Activated CD4-positive, alpha-beta T cell treated with anti-CD3 and anti-CD28 coated beads, Interleukin-2, Interleukin-4, amounts not matched to agents 100 ng/mL and 50 ng/mL, durations not matched to agents 16 hours and 8 hours (primary cell): Measurements from ENCODE around the gene OR10A4.
"Not testable (repeated sequence)": the region's sequence is repeated elsewhere in the genome, so short reads cannot be mapped to it uniquely, and the experiment has no call there.

Source experiments
- DNase-seq: peaks from one replicate; pipeline ENCODE4 v3.0.0-alpha.2; 2020; ENCODE audit warnings: low spot score

OR10A4 gene, protein sequence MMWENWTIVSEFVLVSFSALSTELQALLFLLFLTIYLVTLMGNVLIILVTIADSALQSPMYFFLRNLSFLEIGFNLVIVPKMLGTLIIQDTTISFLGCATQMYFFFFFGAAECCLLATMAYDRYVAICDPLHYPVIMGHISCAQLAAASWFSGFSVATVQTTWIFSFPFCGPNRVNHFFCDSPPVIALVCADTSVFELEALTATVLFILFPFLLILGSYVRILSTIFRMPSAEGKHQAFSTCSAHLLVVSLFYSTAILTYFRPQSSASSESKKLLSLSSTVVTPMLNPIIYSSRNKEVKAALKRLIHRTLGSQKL

DNA sequence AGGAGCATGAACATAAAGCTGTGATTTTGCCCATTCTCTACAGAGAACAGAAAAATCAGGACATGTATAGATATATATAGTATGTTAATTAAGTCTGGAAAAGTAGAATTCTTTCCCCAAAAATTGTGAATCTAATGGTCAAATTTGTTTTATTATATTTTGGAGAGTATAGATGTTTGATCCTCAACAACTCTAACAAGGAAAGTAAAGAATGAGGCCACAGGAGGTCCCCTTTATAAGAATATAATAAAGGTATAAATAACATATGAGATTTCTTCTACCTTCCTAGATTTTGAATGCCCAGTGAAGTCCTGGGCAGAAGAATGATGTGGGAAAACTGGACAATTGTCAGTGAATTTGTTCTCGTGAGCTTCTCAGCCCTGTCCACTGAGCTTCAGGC lies at the start of gene OR10A4:
OR10A4 (plus strand) TSS at position 301 of the 400 bp plus-strand sequence; CDS start at position 324, 23 bp downstream.
- DNase-seq, result no peak

DNA sequence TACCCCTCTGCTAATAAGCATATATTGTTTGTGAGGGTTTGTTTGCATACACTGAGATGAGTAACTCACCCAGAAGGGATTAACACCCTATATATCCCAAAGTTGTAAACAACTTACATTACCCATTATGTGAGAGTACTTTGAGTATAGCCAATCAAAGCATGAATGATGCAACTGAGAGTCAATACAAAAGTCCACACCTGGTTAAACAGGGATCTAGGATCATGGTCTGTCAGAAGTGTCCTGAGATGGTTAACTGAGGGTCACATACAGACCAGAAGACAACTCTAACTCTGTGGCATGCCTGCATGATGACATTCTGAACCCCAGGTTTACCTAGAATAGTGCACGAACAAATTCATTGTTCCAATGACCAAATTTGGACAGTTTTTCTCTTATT lies 48.3 kb upstream of the OR10A4 start:
- DNase-seq, result no peak

DNA sequence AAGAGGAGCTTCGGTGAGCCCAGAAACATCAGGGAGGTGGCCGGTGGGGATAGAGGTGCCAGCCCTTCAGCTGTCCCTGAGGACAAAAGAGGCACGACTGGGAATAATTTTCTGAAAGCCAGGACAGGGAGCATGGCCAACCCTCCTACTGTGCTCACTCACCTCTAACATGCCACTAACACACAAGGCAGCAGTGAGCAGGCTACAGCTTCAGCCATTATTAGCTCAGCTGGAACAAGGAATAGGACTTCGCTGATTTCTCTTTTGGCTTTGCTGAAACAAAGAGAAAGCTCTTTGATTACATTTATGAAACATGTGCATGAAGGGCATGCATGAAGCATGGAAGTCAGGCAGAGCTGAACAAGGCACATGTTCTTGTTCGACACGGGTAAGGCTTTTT lies 43.1 kb upstream of the OR10A4 start:
- no peak for DNase-seq

DNA sequence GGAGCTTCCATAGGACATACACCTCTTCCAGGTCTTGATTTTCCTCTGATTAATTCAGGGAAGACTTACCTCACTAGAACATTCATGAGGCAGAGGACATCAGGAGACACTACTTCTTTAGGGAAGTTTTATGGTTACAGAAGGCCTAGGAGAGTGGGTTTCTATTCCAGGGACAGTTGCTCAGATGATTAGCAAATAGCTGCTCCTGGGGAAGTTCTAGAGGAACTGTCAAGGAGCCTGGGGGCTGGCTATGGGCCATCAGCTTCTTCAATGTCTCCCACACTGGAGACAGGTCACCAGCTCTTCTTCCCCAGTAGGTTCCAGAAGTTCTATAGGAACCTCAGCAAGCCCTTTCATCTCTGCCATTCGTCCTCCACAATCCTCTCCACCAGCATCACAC lies 42.4 kb upstream of the OR10A4 start:
- no peak for DNase-seq

DNA sequence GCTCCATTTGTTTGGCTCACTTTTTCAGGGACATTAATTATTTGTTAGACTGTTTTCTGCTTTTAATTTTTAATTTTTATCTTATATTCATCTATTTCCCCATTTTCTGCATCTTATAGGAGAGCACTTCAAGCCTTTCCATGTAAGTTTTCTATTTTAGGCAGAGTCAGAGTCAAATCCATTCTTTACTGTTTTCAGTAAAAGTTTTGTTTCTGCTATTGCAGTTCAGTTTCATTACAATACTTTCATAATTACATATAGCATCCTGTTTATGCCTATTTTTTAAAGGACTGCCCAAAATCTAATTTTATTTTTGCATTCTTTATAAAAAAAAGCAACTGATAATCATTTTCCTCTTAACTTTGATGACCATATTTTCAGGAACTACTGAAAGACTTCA lies 34.7 kb upstream of the OR10A4 start:
- peak; percentile 17 for DNase-seq

DNA sequence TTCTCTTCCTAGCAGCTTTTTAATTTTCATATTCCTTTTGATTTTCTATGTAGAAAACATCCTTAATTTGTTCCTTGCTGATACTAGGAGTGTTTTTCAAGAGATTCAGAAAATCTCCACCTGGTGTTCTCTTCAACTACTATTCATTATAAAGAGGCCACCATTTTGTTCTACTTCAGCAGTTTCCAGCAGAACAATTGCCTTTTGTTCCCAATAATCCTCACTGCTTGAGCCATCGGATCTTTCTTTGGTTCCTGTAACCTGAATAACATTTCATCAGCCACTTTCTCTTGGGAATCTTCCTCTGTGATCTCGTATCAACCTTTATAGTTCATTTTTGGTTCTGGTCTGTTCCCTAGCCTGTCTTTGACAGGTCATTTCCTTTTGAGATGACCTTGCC lies 32.8 kb upstream of the OR10A4 start:
- DNase-seq, result no peak

DNA sequence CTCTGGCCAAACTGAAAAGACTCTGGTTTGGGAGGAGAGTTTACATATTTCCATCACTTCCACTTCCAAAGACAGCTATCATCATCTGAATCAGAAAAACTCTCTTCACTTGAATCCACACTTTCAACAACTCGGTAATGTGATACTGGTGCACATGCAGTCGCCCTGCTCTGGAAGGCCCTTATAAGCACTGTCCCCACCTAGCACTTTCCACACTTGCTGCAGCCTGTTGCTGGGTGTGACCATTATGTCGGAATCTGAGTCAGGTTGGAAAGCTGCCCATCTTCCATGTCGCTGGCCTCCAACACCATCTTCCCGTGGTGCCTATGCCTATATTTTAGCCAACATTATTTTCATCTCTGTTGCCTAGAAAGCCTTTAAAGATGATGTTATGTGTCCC lies 32.1 kb upstream of the OR10A4 start:
- DNase-seq, result no peak

DNA sequence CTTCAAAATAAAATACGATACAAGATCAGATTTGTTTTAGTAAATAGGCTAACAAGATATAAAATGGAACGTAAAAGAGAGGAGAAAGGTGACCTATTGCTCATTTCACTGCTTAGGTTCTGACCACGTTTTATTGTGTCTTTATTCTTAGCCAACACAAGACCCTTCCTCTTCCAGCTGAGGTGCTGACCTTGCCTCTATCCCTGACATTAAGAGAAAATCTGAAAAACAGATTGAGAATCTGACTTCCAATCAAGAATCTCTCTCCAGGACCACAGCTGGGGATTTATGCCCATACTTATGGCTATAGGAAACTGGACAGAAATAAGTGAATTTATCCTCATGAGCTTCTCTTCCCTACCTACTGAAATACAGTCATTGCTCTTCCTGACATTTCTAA lies 31.0 kb upstream of the OR10A4 start, which contains the start of gene OR10A5:
OR10A5 (plus strand) TSS at position 301 of the 400 bp plus-strand sequence; CDS start at position 301, 0 bp downstream.
- DNase-seq, result no peak

DNA sequence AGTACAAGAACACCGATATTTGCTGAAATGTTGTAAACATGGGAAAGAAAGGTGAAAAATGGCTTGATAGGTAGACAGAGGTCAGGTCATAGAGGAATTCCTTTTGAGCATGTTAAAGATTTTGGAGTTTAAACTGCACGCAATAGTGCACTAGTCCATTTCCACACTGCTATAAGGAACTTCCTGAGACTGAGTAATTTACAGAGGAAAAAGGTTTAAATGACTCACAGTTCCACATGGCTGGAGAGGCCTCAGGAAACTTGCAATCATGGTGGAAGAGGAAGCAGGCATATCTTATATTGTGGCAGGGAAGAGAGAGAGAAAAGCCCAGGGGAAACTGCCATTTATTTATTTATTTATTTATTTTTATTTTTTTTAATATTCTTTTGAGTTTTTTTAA lies 25.9 kb upstream of the OR10A4 start:
- no peak for DNase-seq

DNA sequence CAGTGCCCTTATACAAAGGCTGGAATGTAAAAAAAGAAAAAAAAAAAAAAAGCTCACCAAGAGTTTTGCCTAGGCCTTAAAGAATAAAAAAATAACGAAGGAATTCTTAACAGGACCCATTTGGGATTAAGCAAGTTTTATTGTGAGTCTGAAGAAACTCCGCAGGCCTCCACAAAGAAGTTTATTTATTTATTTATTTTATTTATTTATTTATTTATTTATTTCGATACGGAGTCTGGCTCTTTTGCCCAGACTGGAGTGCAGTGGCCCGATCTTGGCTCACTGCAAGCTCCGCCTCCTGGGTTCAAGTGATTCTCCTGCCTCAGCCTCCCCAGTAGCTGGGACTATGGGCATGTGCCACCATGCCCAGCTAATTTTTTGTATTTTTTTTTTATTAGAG lies 21.6 kb upstream of the OR10A4 start:
- not testable (repeated sequence) for DNase-seq

DNA sequence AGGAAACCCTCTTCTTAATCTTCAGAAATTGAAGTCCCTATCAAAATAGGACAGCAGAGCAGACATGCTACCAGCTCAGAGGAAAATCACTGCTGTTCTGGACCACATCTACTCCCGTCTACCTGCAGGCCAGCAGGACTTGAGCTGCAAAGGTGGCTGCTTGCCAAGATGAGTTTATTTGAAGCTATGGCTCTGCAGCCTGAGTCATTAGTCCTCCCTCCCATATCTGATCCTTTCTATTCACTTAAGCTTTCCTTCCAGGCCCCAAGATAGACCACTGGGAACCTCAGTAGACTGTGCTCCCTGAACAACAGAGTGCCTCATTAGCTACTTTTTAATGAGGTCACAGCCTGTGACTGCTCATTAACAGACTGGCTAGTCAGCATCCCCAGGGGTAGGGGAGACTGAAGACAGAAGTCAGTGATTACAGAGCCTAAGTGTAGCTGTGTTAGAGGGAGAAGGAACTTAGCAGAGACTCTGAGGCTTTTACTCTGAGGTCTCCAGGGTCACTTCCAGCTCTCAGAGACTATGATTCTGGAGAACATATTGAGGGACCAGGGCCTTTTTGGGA lies 20.4 kb upstream of the OR10A4 start:
- no peak for DNase-seq

DNA sequence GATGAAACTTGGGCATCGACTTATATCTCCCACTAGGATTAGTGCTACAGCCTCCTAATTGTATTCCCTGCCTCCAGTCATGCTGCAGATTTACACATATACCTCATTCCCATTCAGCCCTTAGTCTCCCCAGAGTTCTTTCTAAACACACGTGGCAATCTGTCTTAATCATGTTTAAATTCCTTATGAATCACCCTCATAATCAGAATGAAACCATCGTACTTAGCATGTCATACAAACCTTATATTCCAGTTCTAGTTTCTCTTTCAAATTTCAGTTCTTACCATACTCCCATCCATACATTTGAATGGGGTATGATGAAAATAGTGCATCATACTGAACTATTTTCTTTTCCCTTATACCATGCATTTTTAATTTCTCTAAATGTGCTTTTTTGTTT lies 19.6 kb upstream of the OR10A4 start:
- peak; percentile 47 for DNase-seq

DNA sequence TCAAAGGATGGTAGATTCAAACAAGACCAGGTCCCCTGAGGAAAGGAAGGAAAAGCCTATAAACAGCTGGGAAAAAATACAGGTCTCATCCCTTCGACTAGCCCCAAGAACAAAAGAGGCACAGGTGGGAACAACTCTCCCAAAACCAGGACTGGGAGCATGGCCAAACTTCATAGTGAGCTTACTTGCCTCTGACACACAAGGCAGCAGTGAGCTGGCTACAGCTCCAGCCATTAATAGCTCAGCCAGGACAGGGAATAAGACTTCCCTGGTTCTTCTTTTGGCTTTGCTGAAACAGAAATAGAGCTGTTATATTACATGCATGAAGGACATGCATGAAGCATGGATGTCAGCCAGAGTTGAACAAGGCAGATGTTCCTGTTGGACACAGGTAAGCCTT lies 13.5 kb upstream of the OR10A4 start, which contains the start of gene OR10A2:
OR10A2 (plus strand) TSS at position 97 of the 400 bp plus-strand sequence. CDS start 6,698 bp downstream, outside the sequence.
- no peak for DNase-seq

DNA sequence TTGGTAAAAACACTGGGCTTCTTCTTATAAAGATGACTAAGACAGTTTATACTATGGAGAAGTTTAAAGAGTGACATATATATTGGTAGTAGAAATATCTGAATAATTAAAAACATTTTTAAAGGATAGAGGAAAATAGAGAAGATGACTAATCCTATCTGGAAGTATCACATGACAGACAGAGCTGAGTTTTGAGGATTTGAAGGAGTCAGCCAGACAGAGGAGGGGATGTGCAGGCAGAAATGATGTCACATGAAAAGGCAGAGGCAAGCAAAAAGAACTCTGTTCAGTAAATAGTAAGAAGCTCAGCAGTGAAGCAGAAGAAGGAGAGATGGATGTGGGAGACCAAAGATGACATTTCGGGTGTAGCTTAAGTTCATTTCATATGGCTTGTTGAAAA lies 12.0 kb upstream of the OR10A4 start:
- no peak for DNase-seq

DNA sequence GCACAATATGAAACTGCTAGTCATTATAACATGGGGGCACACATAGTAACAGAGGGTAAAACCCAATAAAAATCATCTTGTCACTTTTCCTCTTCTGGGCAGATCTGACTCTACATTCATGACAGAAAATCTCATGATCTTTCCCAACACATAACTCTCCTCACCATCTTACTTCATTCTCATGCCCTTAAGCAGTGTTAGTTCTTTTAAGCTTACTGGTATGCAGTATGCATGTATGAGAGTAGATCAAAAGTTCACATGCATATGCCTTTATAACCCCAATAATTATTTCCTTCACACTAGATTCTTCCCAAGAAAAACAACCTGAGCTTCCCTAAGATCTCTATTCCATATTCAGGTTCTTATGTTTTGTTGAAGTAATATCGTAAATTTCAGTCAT lies 5.1 kb upstream of the OR10A4 start:
- no peak for DNase-seq

DNA sequence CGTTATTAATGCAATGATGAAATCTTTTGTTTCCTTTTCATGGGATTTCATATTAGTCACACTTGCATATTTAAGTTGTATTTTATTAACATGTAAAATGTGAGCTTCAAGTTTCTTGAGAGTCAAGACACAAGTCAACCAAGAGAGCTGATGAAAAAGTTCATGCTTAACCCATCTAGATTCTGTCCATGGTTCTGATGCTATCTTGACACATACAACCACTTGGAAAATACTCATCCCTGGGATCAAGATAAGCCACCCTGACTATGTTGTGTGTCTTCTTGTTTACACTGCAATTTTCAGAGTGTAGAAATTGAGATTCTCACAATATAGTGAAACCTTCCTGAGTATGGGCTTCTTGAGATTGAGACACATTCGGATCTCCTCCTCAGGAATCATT lies 664 bp upstream of the OR10A4 start:
- DNase-seq, result no peak

DNA sequence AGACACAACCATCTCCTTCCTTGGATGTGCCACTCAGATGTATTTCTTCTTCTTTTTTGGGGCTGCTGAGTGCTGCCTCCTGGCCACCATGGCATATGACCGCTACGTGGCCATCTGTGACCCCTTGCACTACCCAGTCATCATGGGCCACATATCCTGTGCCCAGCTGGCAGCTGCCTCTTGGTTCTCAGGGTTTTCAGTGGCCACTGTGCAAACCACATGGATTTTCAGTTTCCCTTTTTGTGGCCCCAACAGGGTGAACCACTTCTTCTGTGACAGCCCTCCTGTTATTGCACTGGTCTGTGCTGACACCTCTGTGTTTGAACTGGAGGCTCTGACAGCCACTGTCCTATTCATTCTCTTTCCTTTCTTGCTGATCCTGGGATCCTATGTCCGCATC lies 489 bp downstream of the OR10A4 start:
- no peak for DNase-seq

DNA sequence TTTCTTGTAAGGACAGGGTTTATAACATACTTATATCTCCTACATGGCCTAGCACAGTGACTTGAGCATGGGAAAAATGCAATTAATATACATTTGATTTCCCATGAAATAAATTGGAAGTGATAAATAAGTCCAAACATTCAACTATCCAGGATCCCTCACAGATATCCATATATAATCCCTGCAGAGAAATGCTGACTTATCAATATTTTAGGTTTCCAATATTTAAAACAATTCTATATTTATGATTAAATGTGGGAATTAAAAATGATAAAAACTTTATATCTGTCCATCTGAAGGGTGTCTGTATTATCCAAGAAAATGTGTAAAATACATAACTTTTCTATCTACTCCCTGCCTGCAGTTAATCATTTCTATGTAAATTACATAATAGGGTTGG lies 6.3 kb downstream of the OR10A4 start:
- no peak for DNase-seq

DNA sequence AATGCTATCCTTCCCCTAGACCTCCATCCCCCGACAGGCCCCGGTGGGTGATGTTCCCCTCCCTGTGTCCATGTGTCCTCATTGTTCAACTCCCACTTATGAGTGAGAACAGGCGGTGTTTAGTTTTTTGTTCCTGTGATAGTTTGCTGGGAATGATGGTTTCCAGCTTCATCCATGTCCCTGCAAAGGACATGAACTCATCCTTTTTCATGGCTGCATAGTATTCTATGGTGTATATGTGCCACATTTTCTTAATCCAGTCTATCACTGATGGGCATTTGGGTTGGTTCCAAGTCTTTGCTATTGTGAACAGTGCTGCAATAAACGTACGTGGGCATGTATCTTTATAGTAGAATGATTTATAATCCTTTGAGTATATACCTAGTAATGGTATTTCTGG lies 11.3 kb downstream of the OR10A4 start:
- not testable (repeated sequence) for DNase-seq

DNA sequence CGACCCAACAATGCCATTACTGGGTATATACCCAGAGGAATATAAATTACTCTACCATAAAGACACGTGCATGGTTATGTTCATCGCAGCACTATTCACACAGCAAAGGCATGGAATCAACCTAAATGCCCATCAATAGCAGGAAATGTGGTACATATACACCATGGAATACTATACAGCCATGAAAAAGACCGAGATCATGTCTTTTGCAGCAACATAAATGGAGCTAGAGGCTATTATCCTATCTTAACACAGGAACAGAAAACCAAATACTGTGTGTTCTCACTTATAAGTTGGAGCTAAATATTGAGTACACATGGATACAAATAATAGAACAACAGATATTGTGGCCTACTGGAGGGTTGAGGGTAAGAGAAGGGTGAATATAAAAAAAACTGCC lies 12.4 kb downstream of the OR10A4 start:
- DNase-seq, result no peak

DNA sequence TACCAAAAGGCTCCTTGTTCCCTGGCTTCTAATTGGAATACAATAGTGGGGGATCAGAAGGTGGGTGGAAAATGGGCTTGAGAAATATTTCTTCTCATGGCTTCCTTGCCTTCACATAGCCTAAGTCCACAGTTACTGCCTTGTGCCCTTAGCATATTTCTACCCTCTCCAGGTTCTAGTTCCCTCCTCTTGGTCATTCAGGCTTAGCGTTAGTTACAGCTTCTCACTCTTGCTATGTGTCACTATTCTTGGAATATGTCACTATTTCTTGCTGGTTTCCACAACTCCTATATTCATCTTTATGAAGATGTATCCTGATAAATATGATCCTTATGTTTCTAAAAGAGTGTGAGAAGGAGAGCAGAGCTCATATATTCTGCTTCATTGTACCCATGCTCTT lies 13.4 kb downstream of the OR10A4 start:
- no peak for DNase-seq

DNA sequence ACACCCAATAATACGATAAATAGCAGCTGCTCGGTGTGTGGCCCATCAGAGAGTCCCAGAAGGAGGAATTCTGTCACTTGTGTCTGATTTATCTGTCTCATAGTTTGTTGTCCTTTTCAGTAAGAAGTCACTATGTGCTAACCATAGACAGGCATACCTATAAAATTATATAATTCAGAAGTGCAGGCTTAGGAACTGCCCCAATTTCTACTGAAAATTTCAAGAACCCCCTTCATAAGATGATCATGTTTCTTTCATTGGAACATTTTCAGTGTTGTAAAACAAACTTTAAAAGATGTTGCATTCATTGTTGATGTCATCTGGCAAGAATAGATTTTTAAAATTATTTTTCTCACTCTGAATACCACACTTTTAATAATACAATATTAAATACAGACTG lies 16.0 kb downstream of the OR10A4 start, which contains the start of gene OR2D2:
OR2D2 (minus strand) TSS at position 101 of the 400 bp plus-strand sequence; CDS start at position 101, 0 bp downstream.
- no peak for DNase-seq

DNA sequence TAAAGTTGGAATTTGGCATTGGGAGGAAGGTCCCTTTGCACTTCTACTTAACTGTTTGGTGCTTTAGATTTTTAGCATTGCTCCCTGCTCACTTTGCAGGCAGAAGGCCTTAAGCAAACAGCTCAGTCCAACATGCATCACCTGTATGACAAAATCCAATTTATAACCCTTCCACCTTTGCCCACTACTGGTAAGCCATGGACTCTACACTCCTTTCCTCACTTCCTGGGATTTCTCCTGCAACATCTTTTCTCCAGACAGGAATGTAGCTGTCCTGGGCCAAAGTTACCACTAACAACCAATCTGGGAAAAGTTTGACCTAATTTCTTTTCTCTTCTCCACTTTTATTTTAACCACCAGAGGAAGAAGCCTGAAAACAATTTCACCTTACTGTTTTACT lies 17.7 kb downstream of the OR10A4 start:
- no peak for DNase-seq

DNA sequence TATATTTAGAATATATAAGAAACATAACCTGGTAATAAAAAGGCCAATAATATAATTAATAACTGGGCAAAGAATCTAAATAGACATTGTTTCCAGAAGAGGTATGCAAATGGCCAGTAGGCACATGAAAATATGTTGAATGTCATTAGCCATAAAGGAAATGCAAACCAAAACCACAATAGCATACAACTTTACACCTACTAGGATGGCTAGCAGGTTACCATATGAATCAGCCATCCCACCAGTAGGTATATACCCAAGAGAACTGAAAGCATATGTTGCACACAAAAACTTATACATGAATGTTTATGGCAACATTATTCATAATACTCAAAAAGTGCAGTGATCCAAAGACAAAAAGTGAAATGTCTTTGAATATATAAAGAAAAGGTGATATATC lies 18.6 kb downstream of the OR10A4 start:
- peak; percentile 17 for DNase-seq
